ENCODE measurements around the gene RNF6. TPM values are rescaled to one million over a fixed set of nuclear protein-coding genes. Genes with fewer than 3 reads are reported as not detected.

The RNF6 gene
- total RNA-seq, 1 donor from 2014 or later: 41.4 TPM

DNA sequence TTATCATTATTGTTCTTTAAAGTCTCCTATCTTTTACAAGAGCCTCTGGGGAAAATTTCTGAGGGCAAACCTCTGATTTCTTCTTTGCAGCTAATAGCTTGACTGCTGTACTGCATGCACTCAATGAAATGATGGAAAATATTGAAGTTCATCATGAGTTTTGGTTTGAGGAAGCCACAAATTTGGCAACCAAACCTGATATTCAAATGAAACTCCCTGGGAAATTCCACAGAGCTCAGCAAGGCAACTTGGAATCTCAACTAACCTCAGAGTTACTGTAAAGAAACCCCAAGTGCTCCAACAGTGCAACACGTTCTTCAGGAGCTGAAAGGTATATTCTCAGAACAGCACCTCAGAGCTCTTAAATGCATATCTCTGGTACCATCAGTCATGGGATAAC, 14.2 kb upstream of the RNF6 start:
- Mint-ChIP-seq H3K4me1 (ENCODE audit: low read depth) (no peaks in the 10 kb centered on the region), H3K27me3 (ENCODE audit: low read depth) (peaks cover 20% of the 10 kb centered on the region), H3K27ac (ENCODE audit: unreplicated experiment) (no peak overlapping the region), H3K9me3 (ENCODE audit: low read depth) (no peaks in the 10 kb centered on the region), H3K4me3 (ENCODE audit: unreplicated experiment) (no peak overlapping the region), H3K36me3 (ENCODE audit: low read depth) (no peaks in the 10 kb centered on the region)
- DNase-seq (ENCODE audit: low spot score): no peak
- TF ChIP-seq CTCF (IDR thresholded peaks at IDR 0.05): no peak

DNA sequence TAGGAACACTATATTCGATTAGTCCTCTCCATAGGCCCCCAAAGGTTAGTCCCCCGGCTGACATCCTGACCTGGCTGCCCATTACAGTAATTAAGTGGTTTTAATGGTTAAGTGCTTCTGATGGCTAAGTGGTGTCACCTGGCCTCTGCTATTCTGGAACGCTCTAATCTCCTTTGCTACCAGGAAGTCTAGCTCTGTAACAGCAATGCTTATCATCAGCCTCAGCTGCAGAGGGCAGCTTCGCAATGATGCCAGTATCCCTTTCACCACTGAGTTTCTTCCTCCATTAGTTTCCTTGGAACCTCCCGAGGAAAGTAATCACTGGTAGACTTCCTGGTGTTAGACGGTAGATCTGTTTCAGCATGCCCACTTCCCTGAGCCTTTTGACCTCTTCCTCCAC, 8.6 kb upstream of the RNF6 start:
- Mint-ChIP-seq H3K4me1 (ENCODE audit: low read depth) (no peaks in the 10 kb centered on the region), H3K27ac (ENCODE audit: unreplicated experiment) (no peak overlapping the region), H3K27me3 (ENCODE audit: low read depth) (peaks cover 3% of the 10 kb centered on the region), H3K9me3 (ENCODE audit: low read depth) (no peaks in the 10 kb centered on the region), H3K36me3 (ENCODE audit: low read depth) (no peaks in the 10 kb centered on the region), H3K4me3 (ENCODE audit: unreplicated experiment) (no peak overlapping the region)
- TF ChIP-seq CTCF (IDR thresholded peaks at IDR 0.05): no peak
- DNase-seq (ENCODE audit: low spot score): no peak

DNA sequence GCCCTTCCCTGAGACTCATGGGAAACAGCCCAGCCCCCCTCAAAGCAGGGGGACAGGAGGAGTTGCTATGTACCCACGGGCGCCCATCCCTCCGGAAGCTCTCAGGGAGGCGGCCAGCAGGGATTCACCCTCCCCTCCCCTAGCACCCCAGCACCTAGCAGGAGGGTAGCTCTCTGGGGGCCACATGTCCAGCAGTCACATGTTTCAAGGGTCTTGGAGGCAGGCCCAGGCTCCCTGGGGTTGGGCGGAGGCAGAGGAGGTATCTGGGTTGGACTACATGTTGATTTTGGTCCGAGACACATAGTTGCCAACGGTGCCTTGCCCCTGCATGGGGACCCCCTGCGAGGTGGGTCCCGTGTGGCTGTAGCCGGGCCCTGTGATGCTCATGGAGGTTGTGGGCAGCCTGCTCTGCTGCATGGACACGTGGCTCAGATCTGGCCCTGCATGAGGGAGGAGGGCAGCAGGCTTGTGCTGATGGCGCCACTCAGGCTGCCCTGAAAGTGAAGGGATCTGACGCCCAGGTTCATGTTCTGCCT, 7.0 kb upstream of the RNF6 start:
- Mint-ChIP-seq H3K36me3 (ENCODE audit: low read depth) (no peaks in the 10 kb centered on the region), H3K4me3 (ENCODE audit: unreplicated experiment) (no peak overlapping the region), H3K27me3 (ENCODE audit: low read depth) (no peaks in the 10 kb centered on the region), H3K4me1 (ENCODE audit: low read depth) (no peaks in the 10 kb centered on the region), H3K9me3 (ENCODE audit: low read depth) (no peaks in the 10 kb centered on the region), H3K27ac (ENCODE audit: unreplicated experiment) (no peak overlapping the region)
- DNase-seq (ENCODE audit: low spot score): no peak
- no peak for TF ChIP-seq CTCF (IDR thresholded peaks at IDR 0.05)

GRCh38 chr13:26228096-26228495, 6.0 kb upstream of the RNF6 start:
- H3K27me3 Mint-ChIP-seq (ENCODE audit: low read depth): no peaks in the 10 kb centered on the region
- DNase-seq (ENCODE audit: low spot score): no peak
- no peak overlapping the region for H3K27ac Mint-ChIP-seq (ENCODE audit: unreplicated experiment)
- H3K36me3 Mint-ChIP-seq (ENCODE audit: low read depth): no peaks in the 10 kb centered on the region
- no peak for TF ChIP-seq CTCF (IDR thresholded peaks at IDR 0.05)
- no peak overlapping the region for H3K4me3 Mint-ChIP-seq (ENCODE audit: unreplicated experiment)
- peaks cover 5% of the 10 kb centered on the region for H3K4me1 Mint-ChIP-seq (ENCODE audit: low read depth)
- no peaks in the 10 kb centered on the region for H3K9me3 Mint-ChIP-seq (ENCODE audit: low read depth)

GRCh38 chr13:26227166-26227971, 5.3 kb upstream of the RNF6 start:
- no peak for DNase-seq (ENCODE audit: low spot score)
- peaks cover 12% of the 10 kb centered on the region for H3K4me1 Mint-ChIP-seq (ENCODE audit: low read depth)
- H3K36me3 Mint-ChIP-seq (ENCODE audit: low read depth): no peaks in the 10 kb centered on the region
- no peaks in the 10 kb centered on the region for H3K27me3 Mint-ChIP-seq (ENCODE audit: low read depth)
- no peak for TF ChIP-seq CTCF (IDR thresholded peaks at IDR 0.05)
- H3K9me3 Mint-ChIP-seq (ENCODE audit: low read depth): no peaks in the 10 kb centered on the region
- H3K4me3 Mint-ChIP-seq (ENCODE audit: unreplicated experiment): no peak overlapping the region
- no peak overlapping the region for H3K27ac Mint-ChIP-seq (ENCODE audit: unreplicated experiment)

All from chondrocyte (in vitro differentiated cells).